HCT116 (cell line): ENCODE measurements around the gene ZNF783. TPM values are rescaled to one million over a fixed set of nuclear protein-coding genes. Genes with fewer than 3 reads are reported as not detected.

Source experiments
- ATAC-seq: fragments of 200-7000 bp; cut with Tn5 transposase; 2 replicates; pipeline ENCODE4 v1.9.1; 2020; ENCODE audit warnings: mild to moderate bottlenecking, moderate library complexity
- BruUV-seq: library from RNA; stranded (reverse); fragments of 400-500 nt; replicated peaks from 2 replicates; lab custom pipeline; 2021; lab: Mats Ljungman, UMichigan
- CTCF ChIA-PET: fragments of 300-600 bp; sonication (Branson Sonifier 250); formaldehyde crosslinking; loops from one replicate; lab custom pipeline; 2021; ENCODE audit warnings: antibody characterized with exemption; lab: Charles Lee
- POLR2A ChIA-PET: fragments of 300-600, 350-600 bp; sonication (Branson Sonifier 250); formaldehyde crosslinking; loops from one replicate; lab custom pipeline; 2021; ENCODE audit warnings: antibody characterized with exemption; lab: Charles Lee
- RAD21 ChIA-PET, 2 experiments: fragments of 300-600 bp; sonication (Branson Sonifier 250); formaldehyde crosslinking; loops; one replicate each; lab custom pipeline; 2023; ENCODE audit warnings: low total read pairs in 2 of 2; ENCODE audit not compliant: uncharacterized antibody in 2 of 2, unreplicated experiment in 2 of 2, low non-redundant PET in 1 of 2; lab: Charles Lee
- DNase-seq: peaks from one replicate; pipeline ENCODE4 v3.0.0-alpha.2; 2010; ENCODE audit warnings: low read depth, low spot score
- H2AFZ ChIP-seq: fragments of 200-600 bp; shearing (Covaris generic), sonication (generic); 2 replicates; pipeline ENCODE4 v1.6.1; 2017; ENCODE audit warnings: low read depth, mixed run types, mixed read lengths, antibody characterized with exemption, low read length; ENCODE audit not compliant: poor library complexity, severe bottlenecking
- H3K27ac ChIP-seq: 2 replicates; pipeline ENCODE4 v1.5.1; 2012; ENCODE audit warnings: low read depth, low read length
- H3K27me3 ChIP-seq: fragments of 200-600 bp; sonication (generic); 2 replicates; pipeline ENCODE4 v1.6.1; 2016; ENCODE audit warnings: mixed run types, low read length, mixed read lengths; ENCODE audit not compliant: insufficient read depth
- H3K36me3 ChIP-seq, 2 experiments: fragments of 200-500 bp in 1 of 2; fragments of 200-600 bp in 1 of 2; sonication (Bioruptor generic) in 1 of 2; sonication (generic) in 1 of 2; 2 replicates each; pipeline versions ENCODE4 v1.5.1 to v1.6.1; 2014 to 2016; ENCODE audit warnings: low read length in 2 of 2, inconsistent platforms in 1 of 2, mixed read lengths in 1 of 2, mixed run types in 1 of 2; ENCODE audit not compliant: insufficient read depth in 2 of 2, control insufficient read depth in 1 of 2
- H3K4me1 ChIP-seq, 2 experiments: fragments of 200-600 bp in 1 of 2; sonication (generic) in 1 of 2; 2 replicates each; pipeline versions ENCODE4 v1.5.1 to v1.6.1; 2012 to 2017; ENCODE audit warnings: low read length in 2 of 2, inconsistent platforms in 1 of 2, mild to moderate bottlenecking in 1 of 2, mixed read lengths in 1 of 2, mixed run types in 1 of 2, moderate library complexity in 1 of 2; ENCODE audit not compliant: insufficient read depth in 2 of 2, control insufficient read depth in 1 of 2
- H3K4me2 ChIP-seq: fragments of 200-600 bp; sonication (generic); 2 replicates; pipeline ENCODE4 v1.6.1; 2017; ENCODE audit warnings: mixed run types, low read length, mixed read lengths
- H3K4me3 ChIP-seq, 2 experiments: fragments of 200-600 bp in 1 of 2; sonication (generic) in 1 of 2; replicated peaks in 1 of 2; 2 replicates each; pipeline ENCODE4 v1.5.1; 2011 to 2016; ENCODE audit warnings: low read length in 2 of 2, control low read depth in 1 of 2, low read depth in 1 of 2, mild to moderate bottlenecking in 1 of 2, mixed read lengths in 1 of 2, mixed run types in 1 of 2
- H3K79me2 ChIP-seq: fragments of 200-600 bp; sonication (generic); 2 replicates; pipeline ENCODE4 v1.6.1; 2017; ENCODE audit warnings: mild to moderate bottlenecking, mixed run types, low read length, moderate library complexity, mixed read lengths; ENCODE audit not compliant: insufficient read depth
- H3K9ac ChIP-seq: fragments of 200-600 bp; sonication (generic); 2 replicates; pipeline ENCODE4 v1.6.1; 2016; ENCODE audit warnings: low read length, mixed read lengths
- H3K9me2 ChIP-seq: fragments of 200-600 bp; sonication (generic), shearing (Covaris generic); 2 replicates; pipeline ENCODE4 v1.6.1; 2017; ENCODE audit warnings: mixed run types, mild to moderate bottlenecking, moderate library complexity; ENCODE audit not compliant: insufficient read depth
- H3K9me3 ChIP-seq, 2 experiments: fragments of 200-500 bp in 1 of 2; fragments of 200-600 bp in 1 of 2; sonication (Bioruptor generic) in 1 of 2; sonication (generic) in 1 of 2; 2 replicates each; pipeline ENCODE4 v1.6.1; 2014 to 2017; ENCODE audit warnings: low read length in 2 of 2, mixed read lengths in 2 of 2, inconsistent platforms in 1 of 2, low read depth in 1 of 2, mild to moderate bottlenecking in 1 of 2, mixed run types in 1 of 2, moderate library complexity in 1 of 2; ENCODE audit not compliant: control insufficient read depth in 1 of 2, insufficient read depth in 1 of 2
- H4K20me1 ChIP-seq: fragments of 200-600 bp; sonication (generic), shearing (Covaris generic); 2 replicates; pipeline ENCODE4 v1.6.1; 2017; ENCODE audit warnings: mixed run types, mild to moderate bottlenecking, moderate library complexity; ENCODE audit not compliant: insufficient read depth
- ATF3 ChIP-seq: IDR thresholded peaks from 2 replicates; pipeline ENCODE4 v1.6.1; 2012
- CBX3 ChIP-seq: IDR thresholded peaks from 2 replicates; pipeline ENCODE4 v1.6.1; 2012; ENCODE audit warnings: low read depth
- CEBPB ChIP-seq: IDR thresholded peaks from 2 replicates; pipeline ENCODE4 v1.6.1; 2012; ENCODE audit warnings: low read depth
- CTCF ChIP-seq, 3 experiments: fragments of 200-600 bp in 1 of 3; sonication (generic) in 1 of 3; IDR thresholded peaks in 2 of 3; conservative IDR thresholded peaks in 1 of 3; 2 replicates each; pipeline ENCODE4 v1.5.1; 2012 to 2017; ENCODE audit warnings: low read depth in 2 of 3, low read length in 2 of 3, antibody characterized with exemption in 1 of 3, borderline replicate concordance in 1 of 3, control low read depth in 1 of 3, mild to moderate bottlenecking in 1 of 3, mixed read lengths in 1 of 3, mixed run types in 1 of 3, moderate library complexity in 1 of 3; ENCODE audit not compliant: insufficient read depth in 1 of 3
- EGR1 ChIP-seq: IDR thresholded peaks from 2 replicates; pipeline ENCODE4 v1.6.1; 2012; ENCODE audit warnings: low read depth
- EZH2phosphoT487 ChIP-seq: fragments of 200-600 bp; IDR thresholded peaks from 2 replicates; pipeline ENCODE4 v1.6.1; 2018; ENCODE audit warnings: antibody characterized with exemption, borderline replicate concordance
- FOSL1 ChIP-seq: IDR thresholded peaks from 2 replicates; pipeline ENCODE4 v1.6.1; 2012; ENCODE audit warnings: low read depth
- MAX ChIP-seq: IDR thresholded peaks from 2 replicates; pipeline ENCODE4 v1.6.1; 2012
- POLR2A ChIP-seq: IDR thresholded peaks from 2 replicates; pipeline ENCODE4 v1.7.0; 2011; ENCODE audit warnings: borderline replicate concordance; ENCODE audit not compliant: insufficient read depth, insufficient read length; ENCODE audit errors: extremely low read depth
- POLR2AphosphoS5 ChIP-seq: IDR thresholded peaks from 2 replicates; pipeline ENCODE4 v1.6.1; 2011; ENCODE audit warnings: mild to moderate bottlenecking, low read depth, low read length, moderate library complexity
- RAD21 ChIP-seq: IDR thresholded peaks from 2 replicates; pipeline ENCODE4 v1.6.1; 2012; ENCODE audit warnings: low read depth, mild to moderate bottlenecking
- REST ChIP-seq: IDR thresholded peaks from 2 replicates; pipeline ENCODE4 v1.6.1; 2012; ENCODE audit warnings: low read depth
- SIN3A ChIP-seq: IDR thresholded peaks from 2 replicates; pipeline ENCODE4 v1.6.1; 2012; ENCODE audit warnings: low read depth
- SP1 ChIP-seq: IDR thresholded peaks from 2 replicates; pipeline ENCODE4 v1.6.1; 2012; ENCODE audit warnings: low read depth
- SRF ChIP-seq: IDR thresholded peaks from 2 replicates; pipeline ENCODE4 v1.6.1; 2012; ENCODE audit warnings: low read depth
- TCF7L2 ChIP-seq: IDR thresholded peaks from 2 replicates; pipeline ENCODE4 v1.7.0; 2011; ENCODE audit warnings: borderline replicate concordance, inconsistent platforms; ENCODE audit not compliant: insufficient read depth, insufficient read length; ENCODE audit errors: extremely low read depth
- YY1 ChIP-seq: IDR thresholded peaks from 2 replicates; pipeline ENCODE4 v1.6.1; 2011; ENCODE audit warnings: low read length, low read depth, moderate library complexity, mild to moderate bottlenecking; ENCODE audit not compliant: insufficient replicate concordance; ENCODE audit errors: extremely low read depth
- ZBTB33 ChIP-seq: IDR thresholded peaks from 2 replicates; pipeline ENCODE4 v1.6.1; 2011; ENCODE audit warnings: mild to moderate bottlenecking, low read length, moderate library complexity; ENCODE audit not compliant: insufficient replicate concordance; ENCODE audit errors: extremely low read depth
- ZFX ChIP-seq: fragments of 450-650 bp; IDR thresholded peaks from 2 replicates; pipeline ENCODE4 v1.6.1; 2017
- intact Hi-C: fragments of 100-400 bp; cut with micrococcal nuclease; formaldehyde crosslinking; loops from 2 replicates; pipeline ENCODE4 v1.10.0; 2022
- total RNA-seq: library from RNA; stranded (reverse); gene quantifications from one replicate; pipeline ENCODE4 v1.2.1, GENCODE V29; 2021; ENCODE audit not compliant: unreplicated experiment

The ZNF783 gene
- total RNA-seq, 1 experiment from 2014 or later, result 12.5 TPM

GRCh38 chr7:149310990-149311573, 49.1 kb downstream of the ZNF783 start:
- no TSS peak for BruUV-seq
- CTCF ChIA-PET, result interaction anchor here (0.7 to 1.7 kb wide), 9 partner anchors 19 to 288 kb away, joined by 3 to 8 read pairs (median 4); partner anchors contain the start of gene ZNF783

More at GRCh38 chr7:149310990-149311573, 49.1 kb downstream of the ZNF783 start:
- DNase-seq, result no peak
- H2AFZ ChIP-seq, result no peak overlapping the region
- H3K4me1 ChIP-seq, result no peaks in the 10 kb centered on the region
- no peaks in the 10 kb centered on the region for H3K9me3 ChIP-seq
- no peak overlapping the region for H3K4me2 ChIP-seq
- TF ChIP-seq POLR2AphosphoS5 (no peak), EGR1 (no peak), CEBPB (no peak), FOSL1 (no peak), MAX (no peak), ZBTB33 (no peak), SRF (no peak), CBX3 (no peak), POLR2A (no peak), YY1 (no peak), EZH2phosphoT487 (no peak), ZFX (no peak), ATF3 (no peak), TCF7L2 (no peak), SIN3A (no peak), REST (no peak), CTCF (IDR thresholded peaks at IDR 0.05 in 2 of 3, conservative IDR thresholded peaks at IDR 0.05 in 1 of 3; ENCODE audit: borderline replicate concordance in 1 of 3, insufficient read depth in 1 of 3, low read depth in 2 of 3, low read length in 2 of 3) (no peak), RAD21 (no peak), SP1 (no peak)
- RAD21 ChIA-PET, result interaction anchor here in 1 of 2 experiments (0.8 kb wide), 1 partner anchor 184 kb away, joined by 3 read pairs; no protein-coding TSS in a partner anchor
- H3K36me3 ChIP-seq, result no peaks in the 10 kb centered on the region
- H3K27ac ChIP-seq, result no peak overlapping the region
- ATAC-seq, result no peak
- H3K79me2 ChIP-seq, result no peaks in the 10 kb centered on the region
- POLR2A ChIA-PET, result no interaction called here
- intact Hi-C loops, result loop anchor here (1.0 to 2.0 kb wide), 4 partner anchors 44 to 288 kb away; partner anchors contain the start of gene ZNF746
- H3K27me3 ChIP-seq, result no peaks in the 10 kb centered on the region
- no peak overlapping the region for H3K4me3 ChIP-seq
- no peak overlapping the region for H3K9ac ChIP-seq
- no peaks in the 10 kb centered on the region for H3K9me2 ChIP-seq
- H4K20me1 ChIP-seq, result no peaks in the 10 kb centered on the region
